Lung (tissue), 12 donors: Measurements from ENCODE around the gene FYN. TPM values are rescaled to one million over a fixed set of nuclear protein-coding genes. Genes with fewer than 3 reads are reported as not detected.

Source experiments
- ATAC-seq: fragments of 200-7000 bp; cut with Tn5 transposase; one replicate; pipeline ENCODE4 v1.9.1; 2020; ENCODE audit warnings: moderate number of reproducible peaks; ENCODE audit not compliant: insufficient read depth, low FRiP score
- DNase-seq, 3 donors: peaks; one replicate each; pipeline ENCODE4 v3.0.0-alpha.2; 2013 to 2017
- H3K27ac ChIP-seq, 2 donors: one replicate each; pipeline ENCODE4 v1.5.1; 2013; ENCODE audit warnings: mild to moderate bottlenecking in 2 of 2, moderate library complexity in 2 of 2, control low read depth in 1 of 2, inconsistent platforms in 1 of 2, low read depth in 1 of 2, low read length in 1 of 2
- H3K27me3 ChIP-seq, 3 donors: one replicate each; pipeline ENCODE4 v1.5.1; 2013; ENCODE audit warnings: low read length in 2 of 3; ENCODE audit not compliant: control insufficient read depth in 3 of 3, insufficient read depth in 3 of 3
- H3K36me3 ChIP-seq, 4 donors: one replicate each; pipeline ENCODE4 v1.5.1; 2013; ENCODE audit warnings: low read length in 4 of 4, mild to moderate bottlenecking in 1 of 4, moderate library complexity in 1 of 4; ENCODE audit not compliant: control insufficient read depth in 4 of 4, insufficient read depth in 4 of 4
- H3K4me1 ChIP-seq, 5 donors: one replicate each; pipeline ENCODE4 v1.5.1; 2013; ENCODE audit warnings: low read length in 5 of 5, mild to moderate bottlenecking in 2 of 5, moderate library complexity in 1 of 5; ENCODE audit not compliant: control insufficient read depth in 5 of 5, insufficient read depth in 5 of 5
- H3K4me3 ChIP-seq: one replicate; pipeline ENCODE4 v1.5.1; 2013; ENCODE audit warnings: mild to moderate bottlenecking, control low read depth, moderate library complexity
- H3K9ac ChIP-seq, 2 donors: one replicate each; pipeline ENCODE4 v1.5.1; 2013; ENCODE audit warnings: low read length in 2 of 2, control low read depth in 1 of 2; ENCODE audit not compliant: insufficient read depth in 1 of 2
- H3K9me3 ChIP-seq, 4 donors: one replicate each; pipeline ENCODE4 v1.5.1; 2013; ENCODE audit warnings: low read length in 3 of 4, mild to moderate bottlenecking in 1 of 4, moderate library complexity in 1 of 4; ENCODE audit not compliant: control insufficient read depth in 4 of 4, insufficient read depth in 3 of 4
- WGBS, 2 donors: extraction: QIAGEN DNeasy Blood & Tissue Kit; methylation state at CpG; one replicate each; pipeline ENCODE4 v1.1.7; 2013; 5-methylcytosine and 5-hydroxymethylcytosine counted together
- polyA plus RNA-seq, 2 donors: library from polyadenylated mRNA; stranded (reverse); fragments of 200-250 nt; gene quantifications; one replicate each; pipeline ENCODE4 v1.2.1, GENCODE V29; 2013
- total RNA-seq, 2 donors: library from RNA; depleted of rRNA in 1 of 2; stranded (reverse); fragments of >200 nt in 1 of 2; gene quantifications; one replicate each; pipeline ENCODE4 v1.2.1, GENCODE V29; 2014 to 2021
- TF ChIP-seq, protein P1 (sequence below): IDR thresholded peaks from 2 replicates; pipeline ENCODE4 v1.5.1; 2012; ENCODE audit warnings: mild to moderate bottlenecking; ENCODE audit errors: control extremely low read depth, extremely low read depth
- donor health status: control.
- donor health status: control.
- donor health status: Bipolar disorder and iron deficiency.
- donor health status: healthy.
- donor health status: DM: yes; HTN: yes; CAD: no.

The FYN gene
- total and polyA plus RNA-seq, 4 donors: 27.3 to 157 (median 71.0) TPM

GRCh38 chr6:111738631-111739030, 134.6 kb downstream of the FYN start:
- peaks cover 0 to 4% (median under 1%) of the 10 kb centered on the region in 4 donors for H3K36me3 ChIP-seq
- no peaks in the 10 kb centered on the region for H3K27me3 ChIP-seq
- no peak for ATAC-seq
- DNase-seq: no peak
- H3K4me3 ChIP-seq: no peak overlapping the region
- TF ChIP-seq, protein P1, sequence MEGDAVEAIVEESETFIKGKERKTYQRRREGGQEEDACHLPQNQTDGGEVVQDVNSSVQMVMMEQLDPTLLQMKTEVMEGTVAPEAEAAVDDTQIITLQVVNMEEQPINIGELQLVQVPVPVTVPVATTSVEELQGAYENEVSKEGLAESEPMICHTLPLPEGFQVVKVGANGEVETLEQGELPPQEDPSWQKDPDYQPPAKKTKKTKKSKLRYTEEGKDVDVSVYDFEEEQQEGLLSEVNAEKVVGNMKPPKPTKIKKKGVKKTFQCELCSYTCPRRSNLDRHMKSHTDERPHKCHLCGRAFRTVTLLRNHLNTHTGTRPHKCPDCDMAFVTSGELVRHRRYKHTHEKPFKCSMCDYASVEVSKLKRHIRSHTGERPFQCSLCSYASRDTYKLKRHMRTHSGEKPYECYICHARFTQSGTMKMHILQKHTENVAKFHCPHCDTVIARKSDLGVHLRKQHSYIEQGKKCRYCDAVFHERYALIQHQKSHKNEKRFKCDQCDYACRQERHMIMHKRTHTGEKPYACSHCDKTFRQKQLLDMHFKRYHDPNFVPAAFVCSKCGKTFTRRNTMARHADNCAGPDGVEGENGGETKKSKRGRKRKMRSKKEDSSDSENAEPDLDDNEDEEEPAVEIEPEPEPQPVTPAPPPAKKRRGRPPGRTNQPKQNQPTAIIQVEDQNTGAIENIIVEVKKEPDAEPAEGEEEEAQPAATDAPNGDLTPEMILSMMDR: no peak
- H3K9me3 ChIP-seq: peaks cover 0 to 2% (median 0%) of the 10 kb centered on the region in 4 donors
- H3K9ac ChIP-seq: no peak overlapping the region
- WGBS, 2 donors: 91% methylated on average over 2 of the region's 2 CpGs
- H3K4me1 ChIP-seq: peaks cover 9 to 23% (median 16%) of the 10 kb centered on the region in 5 donors
- H3K27ac ChIP-seq: no peak overlapping the region

DNA sequence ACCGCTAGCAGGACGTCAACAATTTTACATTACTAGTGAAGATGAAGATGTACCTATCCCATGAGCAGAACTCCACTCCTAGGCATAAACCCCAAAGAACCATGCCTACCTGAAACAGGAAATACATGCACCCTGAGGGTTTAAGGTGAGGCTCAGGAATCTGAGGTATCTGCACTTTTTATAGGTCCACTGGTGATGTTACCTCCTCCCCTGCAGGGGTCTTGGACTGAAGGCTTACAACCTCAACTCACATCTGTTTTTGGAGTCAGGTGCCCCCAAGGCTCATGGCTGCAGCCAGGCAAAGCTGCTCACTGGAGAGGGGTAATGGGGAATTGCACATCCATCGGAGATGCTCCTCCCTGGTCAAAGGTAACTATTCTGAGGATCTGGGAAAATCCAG, 135.1 kb downstream of the FYN start:
- no peak overlapping the region for H3K4me3 ChIP-seq
- no peak for DNase-seq
- peaks cover 0 to 4% (median under 1%) of the 10 kb centered on the region in 4 donors for H3K36me3 ChIP-seq
- TF ChIP-seq, protein P1: no peak
- WGBS, 2 donors: 96 to 97% methylated on average over 3 of the region's 3 CpGs
- H3K9ac ChIP-seq: no peak overlapping the region
- H3K4me1 ChIP-seq: peaks cover 7 to 18% (median 13%) of the 10 kb centered on the region in 5 donors
- peaks cover 0 to 2% (median 0%) of the 10 kb centered on the region in 4 donors for H3K9me3 ChIP-seq
- no peak for ATAC-seq
- no peak overlapping the region for H3K27ac ChIP-seq
- H3K27me3 ChIP-seq: no peaks in the 10 kb centered on the region

DNA sequence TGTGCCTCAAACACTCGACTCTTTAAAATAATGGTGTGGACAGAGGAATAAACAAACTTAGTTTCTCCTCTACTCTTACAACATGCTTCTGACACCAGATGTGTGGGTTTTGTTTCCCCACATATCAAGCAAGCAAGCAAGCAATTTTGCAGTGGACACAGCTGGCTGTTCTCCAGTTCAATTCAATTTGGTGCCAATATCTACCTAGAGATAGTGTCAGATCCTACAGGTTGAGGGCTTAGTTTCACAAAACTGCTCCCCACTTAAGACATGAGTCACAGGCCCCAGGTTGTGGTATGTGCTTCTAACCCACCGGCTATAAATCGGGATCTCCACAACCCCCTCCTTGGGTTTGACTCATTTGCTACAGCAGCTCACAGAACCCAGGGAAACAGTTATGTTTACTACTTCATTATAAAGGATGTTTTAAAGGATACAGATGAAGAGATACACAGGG, 136.2 kb downstream of the FYN start:
- Histone ChIP-seq H3K4me1 (peaks cover 7 to 20% (median 15%) of the 10 kb centered on the region in 5 donors), H3K4me3 (no peak overlapping the region), H3K27ac (peak overlapping the region in 1 of 2 donors; percentile 17), H3K36me3 (peaks cover 0 to 8% (median under 1%) of the 10 kb centered on the region in 4 donors), H3K9me3 (peaks cover 0 to 8% (median 2%) of the 10 kb centered on the region in 4 donors), H3K27me3 (no peaks in the 10 kb centered on the region), H3K9ac (no peak overlapping the region)
- 36 to 68% methylated on average over 3 of the region's 3 CpGs for WGBS, 2 donors
- DNase-seq: peak in 1 of 3 donors; percentile 54
- ATAC-seq: no peak
- TF ChIP-seq, protein P1: no peak
